Naive thymus-derived CD4-positive, alpha-beta T cell (primary cell): ENCODE measurements around the gene C4BPA. TPM values are rescaled to one million over a fixed set of nuclear protein-coding genes. Genes with fewer than 3 reads are reported as not detected.

Experiments
- ATAC-seq: fragments of 150-1000 bp; cut with Tn5 transposase; 2 replicates; pipeline ENCODE4 v1.10.0; 2021; ENCODE audit warnings: mild to moderate bottlenecking, moderate library complexity
- CTCF ChIA-PET: fragments of 350-600 bp; sonication (Branson Sonifier 250); formaldehyde crosslinking; loops from one replicate; lab custom pipeline; 2021; ENCODE audit warnings: antibody characterized with exemption; lab: Charles Lee
- POLR2A ChIA-PET: fragments of 350-600 bp; sonication (Branson Sonifier 250); formaldehyde crosslinking; loops from one replicate; lab custom pipeline; 2021; ENCODE audit warnings: antibody characterized with exemption, inconsistent platforms; lab: Charles Lee
- DNase-seq, 9 donors: peaks; one replicate each; pipeline versions ENCODE4 v3.0.0 to v3.0.0-alpha.2; 2020 to 2022; ENCODE audit warnings: mixed read lengths in 1 of 9
- H3K27ac ChIP-seq: one replicate; pipeline ENCODE4 v1.7.0; 2013; ENCODE audit warnings: mild to moderate bottlenecking, low read depth, low read length, moderate library complexity
- H3K27me3 ChIP-seq, 2 donors: one replicate each; pipeline ENCODE4 v1.7.0; 2013; ENCODE audit warnings: low read length in 2 of 2, mild to moderate bottlenecking in 2 of 2, moderate library complexity in 2 of 2; ENCODE audit not compliant: control insufficient read depth in 2 of 2, insufficient read depth in 2 of 2
- H3K36me3 ChIP-seq, 3 experiments: 1 replicate in 2 of 3; 2 replicates in 1 of 3; pipeline ENCODE4 v1.7.0; 2013; ENCODE audit warnings: low read length in 3 of 3, mild to moderate bottlenecking in 3 of 3, moderate library complexity in 1 of 3; ENCODE audit not compliant: insufficient read depth in 3 of 3, control insufficient read depth in 2 of 3
- H3K4me1 ChIP-seq, 2 donors: one replicate each; pipeline ENCODE4 v1.7.0; 2013; ENCODE audit warnings: low read length in 2 of 2, mild to moderate bottlenecking in 2 of 2, moderate library complexity in 1 of 2; ENCODE audit not compliant: control insufficient read depth in 2 of 2, insufficient read depth in 2 of 2
- H3K4me3 ChIP-seq: 2 replicates; pipeline ENCODE4 v1.7.0; 2013; ENCODE audit warnings: mild to moderate bottlenecking, low read length
- H3K9me3 ChIP-seq, 3 experiments: 1 replicate in 2 of 3; 2 replicates in 1 of 3; pipeline ENCODE4 v1.7.0; 2013; ENCODE audit warnings: low read length in 3 of 3; ENCODE audit not compliant: control insufficient read depth in 2 of 3
- H3K27ac Mint-ChIP-seq, 9 donors: one replicate each; pipeline ENCODE4 v1.8.0; 2020 to 2022; ENCODE audit warnings: mixed read lengths in 9 of 9, mild to moderate bottlenecking in 8 of 9, moderate library complexity in 5 of 9, inconsistent platforms in 2 of 9
- H3K27me3 Mint-ChIP-seq, 5 donors: one replicate each; pipeline ENCODE4 v1.8.0; 2021 to 2022; ENCODE audit warnings: mixed read lengths in 5 of 5, mild to moderate bottlenecking in 1 of 5
- H3K36me3 Mint-ChIP-seq, 5 donors: one replicate each; pipeline ENCODE4 v1.8.0; 2020 to 2022; ENCODE audit warnings: mixed read lengths in 5 of 5, mild to moderate bottlenecking in 3 of 5, inconsistent platforms in 1 of 5
- H3K4me1 Mint-ChIP-seq, 7 donors: one replicate each; pipeline ENCODE4 v1.8.0; 2020 to 2022; ENCODE audit warnings: mixed read lengths in 7 of 7, mild to moderate bottlenecking in 3 of 7, inconsistent platforms in 1 of 7
- H3K4me3 Mint-ChIP-seq, 10 donors: one replicate each; pipeline ENCODE4 v1.8.0; 2020 to 2022; ENCODE audit warnings: mild to moderate bottlenecking in 10 of 10, mixed read lengths in 10 of 10, moderate library complexity in 6 of 10, inconsistent platforms in 2 of 10
- H3K9me3 Mint-ChIP-seq, 11 donors: one replicate each; pipeline ENCODE4 v1.8.0; 2020 to 2022; ENCODE audit warnings: mixed read lengths in 11 of 11, mild to moderate bottlenecking in 4 of 11, inconsistent platforms in 1 of 11, moderate library complexity in 1 of 11
- intact Hi-C, 2 donors: fragments of 100-400 bp; cut with micrococcal nuclease; formaldehyde crosslinking; loops; one replicate each; pipeline ENCODE4 v1.15.1; 2023
- polyA plus RNA-seq, 2 donors: library from polyadenylated mRNA; unstranded; fragments of 300-500 nt; fragmentation: Illumina TruSeq; gene quantifications; one replicate each; pipeline ENCODE4 v1.2.3, GENCODE V29; 2021
- total RNA-seq, 6 experiments: library from RNA in 5 of 6; stranded (reverse) in 5 of 6; gene quantifications; 1 replicate in 5 of 6; 2 replicates in 1 of 6; pipeline ENCODE4 v1.2.3 and lab custom pipeline; 2021 to 2026

C4BPA gene
- total and polyA plus RNA-seq, 7 experiments from 2014 or later = not detected

DNA sequence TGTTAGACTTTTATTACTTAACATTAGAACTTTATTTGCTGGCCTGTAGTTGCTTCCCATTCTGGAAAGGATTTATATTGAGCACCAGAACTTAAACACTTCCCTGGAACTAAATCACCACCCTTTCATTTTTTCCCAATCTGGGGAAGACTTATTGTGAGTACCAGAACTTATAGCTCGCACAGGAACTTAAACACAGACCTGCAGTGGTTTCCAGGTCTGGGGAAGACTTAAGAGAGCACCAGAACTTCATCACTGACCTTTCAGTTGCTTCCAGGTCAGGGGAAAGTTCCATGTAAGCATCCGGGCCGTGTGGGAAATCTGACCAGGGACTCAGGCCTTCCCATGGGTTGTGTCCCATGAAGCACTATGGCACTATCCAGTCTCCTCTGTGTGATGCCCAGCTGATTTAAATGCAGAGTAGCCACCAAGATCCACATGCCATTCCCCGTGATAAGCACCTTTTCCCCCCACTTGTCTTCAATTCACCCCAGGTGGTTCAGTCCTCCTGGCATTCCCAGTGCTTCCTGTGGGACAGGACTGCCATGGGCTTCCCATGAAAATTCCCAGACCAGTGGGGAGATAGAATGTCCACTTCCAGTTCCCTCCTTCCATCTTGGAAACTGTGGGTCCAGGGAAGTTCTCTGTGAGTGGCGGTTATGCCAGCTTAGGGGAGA is 48.9 kb downstream of the C4BPA start:
- no peaks in the 10 kb centered on the region for H3K36me3 ChIP-seq
- H3K27me3 ChIP-seq = no peaks in the 10 kb centered on the region
- Mint-ChIP-seq H3K4me1 (peaks cover 0 to 2% (median 0%) of the 10 kb centered on the region in 7 donors), H3K4me3 (no peak overlapping the region), H3K9me3 (peaks cover 4 to 40% (median 12%) of the 10 kb centered on the region in 11 donors), H3K27me3 (peaks cover 0 to 12% (median 3%) of the 10 kb centered on the region in 5 donors), H3K27ac (no peak overlapping the region), H3K36me3 (peaks cover 2 to 13% (median 12%) of the 10 kb centered on the region in 5 donors)
- POLR2A ChIA-PET = interaction anchor here (1.1 kb wide), 1 partner anchor 15 kb away, joined by 3 read pairs; no protein-coding TSS in a partner anchor
- intact Hi-C loops = no loop called here
- CTCF ChIA-PET = interaction anchor here (0.6 to 0.7 kb wide), 2 partner anchors 170 to 335 kb away, joined by 3 read pairs; no protein-coding TSS in a partner anchor
- no peaks in the 10 kb centered on the region for H3K4me1 ChIP-seq
- H3K27ac ChIP-seq = no peak overlapping the region
- peaks cover 0 to 21% (median 5%) of the 10 kb centered on the region in 3 experiments for H3K9me3 ChIP-seq
- DNase-seq (no peak), ATAC-seq (no peak)
- no peak overlapping the region for H3K4me3 ChIP-seq

GRCh38 chr1:207155028-207155427 is 51.0 kb downstream of the C4BPA start:
- Mint-ChIP-seq H3K27ac (peak overlapping the region in 1 of 9 donors; percentile 77), H3K27me3 (peaks cover 0 to 17% (median 9%) of the 10 kb centered on the region in 5 donors), H3K4me3 (no peak overlapping the region), H3K4me1 (peaks cover 0 to 2% (median 0%) of the 10 kb centered on the region in 7 donors), H3K9me3 (peaks cover 4 to 43% (median 14%) of the 10 kb centered on the region in 11 donors), H3K36me3 (peaks cover 2 to 13% (median 12%) of the 10 kb centered on the region in 5 donors)
- peaks cover 0 to 21% (median 5%) of the 10 kb centered on the region in 3 experiments for H3K9me3 ChIP-seq
- no peak overlapping the region for H3K27ac ChIP-seq
- no peak overlapping the region for H3K4me3 ChIP-seq
- H3K36me3 ChIP-seq = no peaks in the 10 kb centered on the region
- ChIA-PET CTCF (no interaction called here), POLR2A (no interaction called here)
- intact Hi-C loops = no loop called here
- H3K27me3 ChIP-seq = no peaks in the 10 kb centered on the region
- no peak for ATAC-seq
- no peaks in the 10 kb centered on the region for H3K4me1 ChIP-seq
- no peak for DNase-seq

- intact Hi-C loops = no loop called here
- Histone ChIP-seq H3K27ac (no peak overlapping the region), H3K9me3 (peaks cover 0 to 21% (median 5%) of the 10 kb centered on the region in 3 experiments), H3K4me1 (no peaks in the 10 kb centered on the region), H3K27me3 (no peaks in the 10 kb centered on the region), H3K36me3 (no peaks in the 10 kb centered on the region), H3K4me3 (no peak overlapping the region)
- H3K4me3 Mint-ChIP-seq = no peak overlapping the region
- peaks cover 0 to 5% (median 0%) of the 10 kb centered on the region in 7 donors for H3K4me1 Mint-ChIP-seq
- no peak overlapping the region for H3K27ac Mint-ChIP-seq
- ChIA-PET CTCF (no interaction called here), POLR2A (no interaction called here)
- peaks cover 0 to 17% (median 14%) of the 10 kb centered on the region in 5 donors for H3K27me3 Mint-ChIP-seq
- peaks cover 4 to 39% (median 14%) of the 10 kb centered on the region in 11 donors for H3K9me3 Mint-ChIP-seq
- no peak for ATAC-seq
- no peak for DNase-seq
- H3K36me3 Mint-ChIP-seq = peaks cover 2 to 13% (median 12%) of the 10 kb centered on the region in 5 donors
Measured at GRCh38 chr1:207156095-207156494, 52.1 kb downstream of the C4BPA start.

GRCh38 chr1:207156826-207157225 is 52.8 kb downstream of the C4BPA start:
- intact Hi-C loops = no loop called here
- Histone ChIP-seq H3K4me3 (no peak overlapping the region), H3K4me1 (no peaks in the 10 kb centered on the region), H3K27ac (no peak overlapping the region), H3K27me3 (no peaks in the 10 kb centered on the region), H3K36me3 (no peaks in the 10 kb centered on the region), H3K9me3 (peaks cover 0 to 14% (median 5%) of the 10 kb centered on the region in 3 experiments)
- no peak for DNase-seq
- Mint-ChIP-seq H3K4me3 (no peak overlapping the region), H3K36me3 (peaks cover 0 to 6% (median 5%) of the 10 kb centered on the region in 5 donors), H3K27me3 (peaks cover 0 to 21% (median 14%) of the 10 kb centered on the region in 5 donors), H3K9me3 (peaks cover 0 to 32% (median 10%) of the 10 kb centered on the region in 11 donors), H3K27ac (no peak overlapping the region), H3K4me1 (peaks cover 0 to 5% (median 0%) of the 10 kb centered on the region in 7 donors)
- ATAC-seq = no peak
- POLR2A ChIA-PET = no interaction called here
- CTCF ChIA-PET = no interaction called here

DNA sequence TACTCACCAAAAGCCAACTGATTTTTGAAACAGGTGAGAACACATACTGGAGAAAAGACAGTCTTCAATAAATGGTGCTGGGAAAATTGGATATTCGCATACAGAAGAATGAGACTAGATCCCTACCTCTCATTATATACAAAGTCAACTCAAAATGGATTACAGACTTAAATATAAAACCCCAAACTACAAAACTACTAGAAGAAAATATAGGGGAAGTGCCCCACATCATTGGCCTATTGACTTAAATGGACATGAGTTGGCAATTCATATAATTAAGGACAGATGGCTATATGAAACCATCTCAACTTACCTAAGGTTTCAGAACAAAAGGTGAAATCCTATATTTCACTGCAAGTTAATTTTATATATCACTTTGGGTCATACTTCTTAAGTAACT is 60.1 kb downstream of the C4BPA start:
- H3K9me3 Mint-ChIP-seq = peaks cover 0 to 6% (median 2%) of the 10 kb centered on the region in 11 donors
- Histone ChIP-seq H3K9me3 (no peaks in the 10 kb centered on the region), H3K4me1 (no peaks in the 10 kb centered on the region), H3K27ac (no peak overlapping the region), H3K27me3 (no peaks in the 10 kb centered on the region), H3K36me3 (no peaks in the 10 kb centered on the region), H3K4me3 (no peak overlapping the region)
- POLR2A ChIA-PET = no interaction called here
- peaks cover 0 to 4% (median 0%) of the 10 kb centered on the region in 5 donors for H3K36me3 Mint-ChIP-seq
- H3K27ac Mint-ChIP-seq = no peak overlapping the region
- DNase-seq (no peak), ATAC-seq (no peak)
- intact Hi-C loops = no loop called here
- H3K4me3 Mint-ChIP-seq = no peak overlapping the region
- CTCF ChIA-PET = no interaction called here
- H3K27me3 Mint-ChIP-seq = peaks cover 0 to 21% (median 6%) of the 10 kb centered on the region in 5 donors
- peaks cover 0 to 5% (median 0%) of the 10 kb centered on the region in 7 donors for H3K4me1 Mint-ChIP-seq

DNA sequence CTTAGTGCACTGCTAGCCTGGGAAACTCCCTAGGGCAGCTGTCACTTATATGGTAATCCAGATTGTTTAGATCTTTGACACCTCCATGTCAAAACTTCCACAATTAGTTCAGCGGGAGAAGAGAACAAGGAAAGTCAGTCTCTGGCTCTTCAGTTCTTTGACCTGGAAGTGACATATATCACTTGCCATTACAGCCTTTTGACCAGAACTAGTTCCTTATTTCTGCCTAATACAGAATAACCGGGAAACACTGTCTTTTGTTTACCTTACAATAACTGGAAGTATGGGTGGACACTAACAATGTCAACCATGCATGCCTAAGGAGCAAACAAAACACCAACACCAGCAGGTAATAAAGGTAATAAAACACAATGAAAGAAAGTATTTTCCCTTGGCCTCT is 68.3 kb downstream of the C4BPA start:
- Mint-ChIP-seq H3K4me3 (no peak overlapping the region), H3K27me3 (peaks cover 0 to 9% (median 0%) of the 10 kb centered on the region in 5 donors), H3K4me1 (peaks cover 0 to 7% (median 0%) of the 10 kb centered on the region in 7 donors), H3K36me3 (no peaks in the 10 kb centered on the region), H3K9me3 (peaks cover 0 to 5% (median 2%) of the 10 kb centered on the region in 11 donors), H3K27ac (no peak overlapping the region)
- CTCF ChIA-PET = no interaction called here
- Histone ChIP-seq H3K27ac (no peak overlapping the region), H3K9me3 (no peaks in the 10 kb centered on the region), H3K36me3 (no peaks in the 10 kb centered on the region), H3K4me3 (no peak overlapping the region), H3K27me3 (no peaks in the 10 kb centered on the region), H3K4me1 (no peaks in the 10 kb centered on the region)
- intact Hi-C loops = no loop called here
- no peak for ATAC-seq
- DNase-seq = no peak
- POLR2A ChIA-PET = no interaction called here
